GM19372 (cell line): ENCODE results near the gene SORL1.

Experiments used
- ATAC-seq: cut with Tn5 transposase; IDR thresholded peaks from one replicate; pipeline ENCODE4 v1.9.1; 2021; ENCODE audit warnings: mild to moderate bottlenecking, low read depth, moderate library complexity; ENCODE audit not compliant: unreplicated experiment

The SORL1 gene

GRCh38 chr11:121577106-121577848 lies 125.2 kb downstream of the SORL1 start:
- no peak for ATAC-seq

GRCh38 chr11:121578251-121578976 lies 126.3 kb downstream of the SORL1 start:
- no peak for ATAC-seq

- ATAC-seq = no peak
Observed at GRCh38 chr11:121580154-121580553, 128.0 kb downstream of the SORL1 start.

- no peak for ATAC-seq
Observed at GRCh38 chr11:121581607-121582006, 129.5 kb downstream of the SORL1 start.

- no peak for ATAC-seq
Observed at GRCh38 chr11:121582296-121582695, 130.2 kb downstream of the SORL1 start.

- ATAC-seq = no peak
Observed at GRCh38 chr11:121583825-121584224, 131.7 kb downstream of the SORL1 start.

GRCh38 chr11:121586750-121587149 lies 134.6 kb downstream of the SORL1 start:
- ATAC-seq = no peak

GRCh38 chr11:121587182-121587581 lies 135.1 kb downstream of the SORL1 start:
- ATAC-seq = no peak

GRCh38 chr11:121588747-121589146 lies 136.6 kb downstream of the SORL1 start:
- ATAC-seq = no peak

- ATAC-seq = peak; percentile 77
Observed at GRCh38 chr11:121589946-121590537, 137.9 kb downstream of the SORL1 start.

GRCh38 chr11:121590772-121591404 lies 138.8 kb downstream of the SORL1 start:
- ATAC-seq = no peak

GRCh38 chr11:121591405-121592033 lies 139.4 kb downstream of the SORL1 start:
- ATAC-seq = no peak

- no peak for ATAC-seq
Observed at GRCh38 chr11:121592708-121593107, 140.6 kb downstream of the SORL1 start.

GRCh38 chr11:121595717-121596161 lies 143.6 kb downstream of the SORL1 start:
- no peak for ATAC-seq

GRCh38 chr11:121596195-121597155 lies 144.4 kb downstream of the SORL1 start:
- ATAC-seq = no peak

- no peak for ATAC-seq
Observed at GRCh38 chr11:121603316-121603715, 151.2 kb downstream of the SORL1 start.

- no peak for ATAC-seq
Observed at GRCh38 chr11:121604152-121604551, 152.0 kb downstream of the SORL1 start.

GRCh38 chr11:121606354-121606753 lies 154.2 kb downstream of the SORL1 start:
- no peak for ATAC-seq

- no peak for ATAC-seq
Observed at GRCh38 chr11:121607341-121607740, 155.2 kb downstream of the SORL1 start.
